Measurements from ENCODE around the gene OSBPL7. TPM values are rescaled to one million over a fixed set of nuclear protein-coding genes. Genes with fewer than 3 reads are reported as not detected.

The OSBPL7 gene
- total and polyA plus RNA-seq, 2 of the 8 experiments (the other 6 are each of a cell fraction or from before 2014, with no cell fraction given), result 7.2 to 8.9 TPM

DNA sequence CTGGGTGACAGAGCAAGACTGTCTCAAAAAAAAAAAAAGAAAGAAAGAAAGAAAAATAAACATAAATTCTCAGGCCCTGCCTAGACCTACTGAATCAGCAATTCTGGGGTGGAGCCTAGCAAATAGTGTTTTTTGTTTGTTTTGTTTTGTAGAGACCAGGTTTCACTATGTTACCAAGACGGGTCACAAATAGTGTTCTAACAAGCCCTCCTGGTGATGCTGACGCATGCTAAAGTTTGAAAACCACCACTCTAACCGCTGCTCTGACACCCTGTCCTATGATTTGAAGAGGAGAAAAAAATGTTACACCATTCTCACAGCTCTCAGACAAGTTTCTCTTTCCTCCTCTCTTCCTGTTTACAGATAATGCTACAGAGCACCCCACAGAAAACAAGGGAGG is 8.3 kb upstream of the OSBPL7 start:
- H3K9ac ChIP-seq (replicated peaks in 1 of 4; ENCODE audit: extremely low read depth in 1 of 4, low read depth in 3 of 4, low read length in 3 of 4), result no peak overlapping the region; a peak in 1 of 7 replicates
- H3K27ac ChIP-seq (ENCODE audit: low read depth, low read length), result no peak overlapping the region
- H4K8ac ChIP-seq (ENCODE audit: extremely low read depth, insufficient read depth, low read length), result no peak overlapping the region
- no peak overlapping the region for H2AK5ac ChIP-seq (ENCODE audit: low read depth, low read length)
- FAIRE-seq, result no peak
- no peak overlapping the region for H3K4ac ChIP-seq (replicated peaks; ENCODE audit: insufficient read length, low read depth, low read length)
- peaks cover 0 to 6% (median 2%) of the 10 kb centered on the region in 4 experiments; a peak in 4 of 7 replicates for H3K4me1 ChIP-seq (replicated peaks in 1 of 4; ENCODE audit: control insufficient read depth in 3 of 4, insufficient read depth in 4 of 4, low read length in 3 of 4)
- no peak overlapping the region for H3K14ac ChIP-seq (ENCODE audit: insufficient read length)
- no peak overlapping the region for H3K18ac ChIP-seq (ENCODE audit: extremely low read depth, low read length)
- H2BK15ac ChIP-seq (ENCODE audit: low read length), result no peak overlapping the region
- no peak for DNase-seq (ENCODE audit: low read depth in 1 of 2, low spot score in 2 of 2)
- no peak overlapping the region for H2BK120ac ChIP-seq (replicated peaks; ENCODE audit: low read depth, low read length)
- peak overlapping the region in 1 of 4 experiments; percentile 86; a peak in 1 of 8 replicates for H3K4me3 ChIP-seq (ENCODE audit: extremely low read depth in 1 of 4, insufficient read depth in 2 of 4, low read depth in 3 of 4, low read length in 4 of 4)
- H2BK12ac ChIP-seq (ENCODE audit: low read depth, low read length), result no peak overlapping the region
- H3K79me1 ChIP-seq (ENCODE audit: low read depth, low read length), result no peaks in the 10 kb centered on the region
- ChIA-PET POLR2A (ENCODE audit: partially characterized antibody) (interaction anchor here (1.1 kb wide), 1 partner anchor 19 kb away, joined by 3 read pairs; no protein-coding TSS in a partner anchor), CTCF (ENCODE audit: partially characterized antibody) (interaction anchor here (1.3 to 3.0 kb wide), 4 partner anchors 17 to 114 kb away, joined by 3 to 21 read pairs (median 6); partner anchors contain the start of gene TBX21)
- no peak overlapping the region for H3K23ac ChIP-seq (ENCODE audit: insufficient read length)
- H3K36me3 ChIP-seq (ENCODE audit: control insufficient read depth in 2 of 4, insufficient read depth in 4 of 4, low read length in 3 of 4), result peaks cover 7 to 29% (median 20%) of the 10 kb centered on the region in 4 experiments; a peak in 7 of 8 replicates
- H3K9me3 ChIP-seq (ENCODE audit: insufficient read depth in 2 of 2, low read depth in 1 of 2, low read length in 1 of 2), result no peaks in the 10 kb centered on the region
- H2BK5ac ChIP-seq (ENCODE audit: low read depth, low read length), result no peak overlapping the region
- H4K91ac ChIP-seq (replicated peaks; ENCODE audit: insufficient read length, low read length), result no peak overlapping the region
- H3K23me2 ChIP-seq (ENCODE audit: low read depth, low read length), result peaks cover 3% of the 10 kb centered on the region; the same call in 1 of the 2 replicates
- no peak overlapping the region for H4K5ac ChIP-seq (ENCODE audit: insufficient read length, low read depth, low read length)
- no peak overlapping the region for H2AFZ ChIP-seq (ENCODE audit: low read length)
- no peak overlapping the region for H3K56ac ChIP-seq (replicated peaks; ENCODE audit: insufficient read length, low read depth, low read length)
- WGBS, 2 experiments (ENCODE audit: extremely low coverage in 1 of 2, insufficient coverage in 1 of 2, insufficient read length in 1 of 2, insufficient replicate concordance in 2 of 2, low coverage in 1 of 2, low lambda C conversion rate in 2 of 2, missing lambda C conversion rate in 1 of 2), result 85% methylated on average over 3 of the region's 3 CpGs; no CpG with 5 or more reads in 1 of the 2 experiments
- H3K79me2 ChIP-seq (ENCODE audit: control insufficient read depth in 1 of 2, insufficient read depth in 2 of 2, low read length in 2 of 2), result peaks cover 2 to 14% of the 10 kb centered on the region in 2 experiments
- H3K4me2 ChIP-seq (ENCODE audit: insufficient read depth in 1 of 2, low read depth in 2 of 2, low read length in 2 of 2), result peak overlapping the region in 1 of 2 experiments; percentile 93; a peak in 1 of 4 replicates
- no peaks in the 10 kb centered on the region for H4K20me1 ChIP-seq (replicated peaks in 1 of 2; ENCODE audit: control insufficient read depth in 1 of 2, insufficient read depth in 2 of 2, low read length in 2 of 2)
- H3K27me3 ChIP-seq (replicated peaks in 1 of 4; ENCODE audit: control insufficient read depth in 3 of 4, extremely low read depth in 1 of 4, insufficient read depth in 3 of 4, low read length in 3 of 4), result no peaks in the 10 kb centered on the region
- H2BK20ac ChIP-seq (ENCODE audit: low read length), result no peak overlapping the region
- TF ChIP-seq HDAC6 (IDR thresholded peaks at IDR 0.05; ENCODE audit: low read depth, low read length), result no peak
- TF ChIP-seq TEAD4 (IDR thresholded peaks at IDR 0.05; ENCODE audit: low read depth, low read length), result no peak
- no peak for TF ChIP-seq EP300 (IDR thresholded peaks at IDR 0.05; ENCODE audit: borderline replicate concordance in 1 of 2, low read depth in 2 of 2, low read length in 2 of 2)
- no peak for TF ChIP-seq SAP30 (IDR thresholded peaks at IDR 0.05; ENCODE audit: insufficient read depth, insufficient replicate concordance, low read length)
- no peak for TF ChIP-seq PHF8 (conservative IDR thresholded peaks at IDR 0.05; ENCODE audit: low read depth, low read length)
- TF ChIP-seq SRF (IDR thresholded peaks at IDR 0.05; ENCODE audit: low read depth, low read length), result no peak
- TF ChIP-seq RAD21 (IDR thresholded peaks at IDR 0.05 in 1 of 2, conservative IDR thresholded peaks at IDR 0.05 in 1 of 2; ENCODE audit: low read depth in 2 of 2, low read length in 2 of 2), result no peak
- no peak for TF ChIP-seq RXRA (IDR thresholded peaks at IDR 0.05; ENCODE audit: insufficient read depth, low read depth, low read length)
- no peak for TF ChIP-seq POLR2AphosphoS5 (IDR thresholded peaks at IDR 0.05; ENCODE audit: low read depth, low read length)
- no peak for TF ChIP-seq CREB1 (IDR thresholded peaks at IDR 0.05)
- TF ChIP-seq KDM4A (IDR thresholded peaks at IDR 0.05; ENCODE audit: low read depth, low read length, severe bottlenecking), result no peak
- TF ChIP-seq TCF12 (IDR thresholded peaks at IDR 0.05; ENCODE audit: low read depth, low read length), result no peak
- no peak for TF ChIP-seq TAF1 (IDR thresholded peaks at IDR 0.05; ENCODE audit: low read depth, low read length)
- TF ChIP-seq EZH2 (IDR thresholded peaks at IDR 0.05; ENCODE audit: low read depth, low read length, severe bottlenecking), result no peak
